GM12878 (cell line): ENCODE data around the gene ARHGAP22. TPM values are rescaled to one million over a fixed set of nuclear protein-coding genes. Genes with fewer than 3 reads are reported as not detected.

ENCODE experiments used
- ATAC-seq: fragments of 200-7000 bp; cut with Tn5 transposase; 3 replicates; pipeline ENCODE4 v1.9.1; 2020; ENCODE audit warnings: mild to moderate bottlenecking, moderate library complexity
- BruUV-seq: library from RNA; stranded (reverse); fragments of 400-500 nt; replicated peaks from 2 replicates; lab custom pipeline; 2021; lab: Mats Ljungman, UMichigan
- CTCF ChIA-PET: fragments of 300-600 bp; sonication (Branson Sonifier 250); formaldehyde crosslinking; extraction: SDS; loops from one replicate; lab custom pipeline; 2021; ENCODE audit warnings: inconsistent platforms; lab: Yijun Ruan, JAX
- POLR2A ChIA-PET: fragments of 350-600 bp; formaldehyde crosslinking; extraction: SDS; loops from one replicate; lab custom pipeline; 2021; ENCODE audit warnings: inconsistent platforms; lab: Charles Lee
- RAD21 ChIA-PET: fragments of 300-600 bp; sonication (Branson Sonifier 250); formaldehyde crosslinking; loops from one replicate; lab custom pipeline; 2023; ENCODE audit warnings: antibody characterized with exemption; ENCODE audit not compliant: unreplicated experiment; lab: Charles Lee
- SMC1A ChIA-PET: fragments of 300-600 bp; sonication (Branson Sonifier 250); formaldehyde crosslinking; loops from one replicate; lab custom pipeline; 2023; ENCODE audit not compliant: unreplicated experiment, uncharacterized antibody; lab: Charles Lee
- DNase-seq: peaks from one replicate; pipeline ENCODE4 v3.0.0-alpha.2; 2011; ENCODE audit warnings: low read depth, low spot score
- FAIRE-seq: peaks from 3 replicates; lab custom pipeline; 2011; peaks lifted over from hg19 to GRCh38; lab: Jason Lieb, UNC
- H2AFZ ChIP-seq: 2 replicates; pipeline ENCODE4 v1.6.0; 2011; ENCODE audit warnings: low read depth, low read length, control low read depth; ENCODE audit not compliant: control insufficient read depth
- H3K27ac ChIP-seq: 2 replicates; pipeline ENCODE4 v1.5.1; 2011; ENCODE audit warnings: control low read depth; ENCODE audit not compliant: control insufficient read depth, insufficient read depth
- H3K27me3 ChIP-seq, 2 experiments: replicated peaks in 1 of 2; 2 replicates each; pipeline versions ENCODE4 v1.6.0 to v1.6.1; 2011; ENCODE audit warnings: low read length in 1 of 2; ENCODE audit not compliant: control insufficient read depth in 2 of 2, insufficient read depth in 2 of 2
- H3K36me3 ChIP-seq, 2 experiments: 2 replicates each; pipeline ENCODE4 v1.5.1; 2011; ENCODE audit warnings: low read length in 1 of 2; ENCODE audit not compliant: control insufficient read depth in 2 of 2, insufficient read depth in 2 of 2
- H3K4me1 ChIP-seq: 2 replicates; pipeline ENCODE4 v1.6.1; 2011; ENCODE audit warnings: mild to moderate bottlenecking, low read length, moderate library complexity, mixed read lengths; ENCODE audit not compliant: control insufficient read depth, insufficient read depth
- H3K4me2 ChIP-seq: 2 replicates; pipeline ENCODE4 v1.6.0; 2011; ENCODE audit warnings: control low read depth; ENCODE audit not compliant: control insufficient read depth, insufficient read depth
- H3K4me3 ChIP-seq: fragments of 200-600 bp; sonication (generic); 2 replicates; pipeline ENCODE4 v1.5.1; 2016
- H3K79me2 ChIP-seq: 2 replicates; pipeline ENCODE4 v1.6.0; 2011; ENCODE audit warnings: low read length; ENCODE audit not compliant: control insufficient read depth, insufficient read depth
- H3K9ac ChIP-seq: 2 replicates; pipeline ENCODE4 v1.8.0; 2011; ENCODE audit warnings: low read length, control low read depth, mixed read lengths; ENCODE audit not compliant: control insufficient read depth, insufficient read depth
- H3K9me3 ChIP-seq: replicated peaks from 3 replicates; pipeline ENCODE4 v1.5.1; 2011; ENCODE audit warnings: mild to moderate bottlenecking, low read length; ENCODE audit not compliant: control insufficient read depth, insufficient read depth
- H4K20me1 ChIP-seq: 2 replicates; pipeline ENCODE4 v1.6.0; 2011; ENCODE audit not compliant: control insufficient read depth, insufficient read depth
- BMI1 ChIP-seq: fragments of 450-650 bp; IDR thresholded peaks from 2 replicates; pipeline ENCODE4 v1.6.1; 2016; ENCODE audit warnings: mild to moderate bottlenecking, moderate library complexity, borderline replicate concordance
- RCOR1 ChIP-seq: conservative IDR thresholded peaks from 2 replicates; pipeline ENCODE4 v1.6.1; 2012; ENCODE audit warnings: low read depth, low read length, improper control_type of control experiment
- TCF7 ChIP-seq: IDR thresholded peaks from 2 replicates; pipeline ENCODE4 v1.6.1; 2014; ENCODE audit warnings: antibody characterized with exemption, borderline replicate concordance
- WRNIP1 ChIP-seq: IDR thresholded peaks from 2 replicates; pipeline ENCODE4 v1.6.1; 2011; ENCODE audit warnings: low read depth, low read length, improper control_type of control experiment, borderline replicate concordance
- ZNF217 ChIP-seq: fragments of 450-650 bp; IDR thresholded peaks from 2 replicates; pipeline ENCODE4 v1.6.1; 2017; ENCODE audit warnings: antibody characterized with exemption, mild to moderate bottlenecking
- WGBS: methylation state at CpG from one replicate; pipeline ENCODE4 v1.1.6; 2016; ENCODE audit warnings: low lambda C conversion rate; ENCODE audit not compliant: insufficient replicate concordance, insufficient coverage; ENCODE audit errors: missing lambda C conversion rate; 5-methylcytosine and 5-hydroxymethylcytosine counted together
- in situ Hi-C: fragments of 300-500 bp; cut with MboI; formaldehyde crosslinking; loops from 9 replicates; pipeline ENCODE4 v1.14.3; 2018; ENCODE audit warnings: mixed read lengths
- intact Hi-C: fragments of 100-400 bp; cut with micrococcal nuclease; formaldehyde crosslinking; loops from one replicate; pipeline ENCODE4 v1.14.2; 2022; ENCODE audit not compliant: unreplicated experiment
- polyA plus RNA-seq, 11 experiments: library from polyadenylated mRNA; depleted of rRNA in 4 of 11; unstranded in 6 of 11; stranded (reverse) in 5 of 11; fragments of >200 nt; fragmentation: Nextera tagmentation in 4 of 11; fragmentation: Illumina TruSeq in 1 of 11; extraction: Ambion mirVana in 4 of 11; extraction: Trizol in 1 of 11; gene quantifications; 1 replicate in 1 of 11; 2 replicates in 10 of 11; pipeline versions ENCODE4 v1.2.1 to v1.2.3, GENCODE V29; 2011 to 2016; ENCODE audit warnings: inconsistent platforms in 2 of 11, missing spikeins in 2 of 11, low read depth in 1 of 11
- total RNA-seq, 4 experiments: library from RNA; depleted of rRNA in 3 of 4; stranded (reverse); fragments of >200 nt in 3 of 4; fragmentation: Illumina TruSeq in 1 of 4; extraction: Trizol in 1 of 4; gene quantifications; 2 replicates each; pipeline versions ENCODE4 v1.2.1 to v1.2.3, GENCODE V29; 2013 to 2021
- TF ChIP-seq, protein P1 (sequence below): IDR thresholded peaks from 2 replicates; pipeline ENCODE4 v1.6.1; 2012; ENCODE audit warnings: improper control_type of control experiment, low read depth, low read length; ENCODE audit not compliant: insufficient replicate concordance
- TF ChIP-seq, protein P2 (sequence below): fragments of 450-650 bp; formaldehyde crosslinking; IDR thresholded peaks from 2 replicates; pipeline ENCODE4 v1.5.0; 2022; ENCODE audit warnings: mild to moderate bottlenecking, missing genetic modification characterization

ARHGAP22 gene
- total and polyA plus RNA-seq, 10 of the 15 experiments (the other 5 are each of a cell fraction or from before 2014, with no cell fraction given) = 0.07 to 0.61 (median 0.18) TPM; not detected in 5

DNA sequence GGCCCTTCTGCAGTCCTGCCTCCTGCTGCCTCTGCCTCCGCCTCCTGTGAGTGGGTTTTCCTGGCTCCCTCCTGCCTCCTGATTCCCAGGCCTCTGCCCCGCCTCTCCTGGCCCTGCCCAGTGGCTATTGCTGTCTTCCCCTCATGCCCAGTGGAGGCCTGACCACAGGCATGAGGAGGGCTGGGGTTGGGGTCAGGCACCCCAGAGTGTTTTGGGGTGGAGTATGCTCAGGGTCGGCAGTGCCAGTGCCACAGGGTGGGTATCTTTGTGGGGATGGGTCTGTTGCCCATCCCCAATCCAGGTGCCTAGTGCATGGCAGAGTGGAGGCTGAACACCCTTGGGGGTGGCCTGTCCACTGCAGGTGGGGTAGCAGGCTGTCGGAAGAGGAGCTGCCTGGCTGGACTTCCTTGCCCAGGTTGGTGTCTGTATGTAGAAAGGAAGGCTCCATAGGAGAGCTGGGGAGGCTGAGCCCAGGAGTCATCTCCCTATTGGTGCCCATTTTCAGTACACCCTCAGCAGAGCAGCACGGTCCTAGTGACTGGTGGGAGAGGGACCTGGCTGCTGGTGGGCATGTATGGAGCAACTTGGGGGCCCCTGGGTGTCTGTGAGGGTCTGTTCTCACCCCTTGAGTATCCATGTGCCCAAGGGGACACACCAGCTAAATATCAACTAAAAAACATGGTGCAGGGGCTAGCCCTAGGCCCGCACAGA is 62.2 kb downstream of the ARHGAP22 start:
- H3K27ac ChIP-seq = no peak overlapping the region
- TF ChIP-seq WRNIP1 = no peak
- TF ChIP-seq ZNF217 = no peak
- TF ChIP-seq, protein P1, sequence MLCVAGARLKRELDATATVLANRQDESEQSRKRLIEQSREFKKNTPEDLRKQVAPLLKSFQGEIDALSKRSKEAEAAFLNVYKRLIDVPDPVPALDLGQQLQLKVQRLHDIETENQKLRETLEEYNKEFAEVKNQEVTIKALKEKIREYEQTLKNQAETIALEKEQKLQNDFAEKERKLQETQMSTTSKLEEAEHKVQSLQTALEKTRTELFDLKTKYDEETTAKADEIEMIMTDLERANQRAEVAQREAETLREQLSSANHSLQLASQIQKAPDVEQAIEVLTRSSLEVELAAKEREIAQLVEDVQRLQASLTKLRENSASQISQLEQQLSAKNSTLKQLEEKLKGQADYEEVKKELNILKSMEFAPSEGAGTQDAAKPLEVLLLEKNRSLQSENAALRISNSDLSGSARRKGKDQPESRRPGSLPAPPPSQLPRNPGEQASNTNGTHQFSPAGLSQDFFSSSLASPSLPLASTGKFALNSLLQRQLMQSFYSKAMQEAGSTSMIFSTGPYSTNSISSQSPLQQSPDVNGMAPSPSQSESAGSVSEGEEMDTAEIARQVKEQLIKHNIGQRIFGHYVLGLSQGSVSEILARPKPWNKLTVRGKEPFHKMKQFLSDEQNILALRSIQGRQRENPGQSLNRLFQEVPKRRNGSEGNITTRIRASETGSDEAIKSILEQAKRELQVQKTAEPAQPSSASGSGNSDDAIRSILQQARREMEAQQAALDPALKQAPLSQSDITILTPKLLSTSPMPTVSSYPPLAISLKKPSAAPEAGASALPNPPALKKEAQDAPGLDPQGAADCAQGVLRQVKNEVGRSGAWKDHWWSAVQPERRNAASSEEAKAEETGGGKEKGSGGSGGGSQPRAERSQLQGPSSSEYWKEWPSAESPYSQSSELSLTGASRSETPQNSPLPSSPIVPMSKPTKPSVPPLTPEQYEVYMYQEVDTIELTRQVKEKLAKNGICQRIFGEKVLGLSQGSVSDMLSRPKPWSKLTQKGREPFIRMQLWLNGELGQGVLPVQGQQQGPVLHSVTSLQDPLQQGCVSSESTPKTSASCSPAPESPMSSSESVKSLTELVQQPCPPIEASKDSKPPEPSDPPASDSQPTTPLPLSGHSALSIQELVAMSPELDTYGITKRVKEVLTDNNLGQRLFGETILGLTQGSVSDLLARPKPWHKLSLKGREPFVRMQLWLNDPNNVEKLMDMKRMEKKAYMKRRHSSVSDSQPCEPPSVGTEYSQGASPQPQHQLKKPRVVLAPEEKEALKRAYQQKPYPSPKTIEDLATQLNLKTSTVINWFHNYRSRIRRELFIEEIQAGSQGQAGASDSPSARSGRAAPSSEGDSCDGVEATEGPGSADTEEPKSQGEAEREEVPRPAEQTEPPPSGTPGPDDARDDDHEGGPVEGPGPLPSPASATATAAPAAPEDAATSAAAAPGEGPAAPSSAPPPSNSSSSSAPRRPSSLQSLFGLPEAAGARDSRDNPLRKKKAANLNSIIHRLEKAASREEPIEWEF = no peak
- TF ChIP-seq BMI1 = no peak
- TF ChIP-seq, protein P2, sequence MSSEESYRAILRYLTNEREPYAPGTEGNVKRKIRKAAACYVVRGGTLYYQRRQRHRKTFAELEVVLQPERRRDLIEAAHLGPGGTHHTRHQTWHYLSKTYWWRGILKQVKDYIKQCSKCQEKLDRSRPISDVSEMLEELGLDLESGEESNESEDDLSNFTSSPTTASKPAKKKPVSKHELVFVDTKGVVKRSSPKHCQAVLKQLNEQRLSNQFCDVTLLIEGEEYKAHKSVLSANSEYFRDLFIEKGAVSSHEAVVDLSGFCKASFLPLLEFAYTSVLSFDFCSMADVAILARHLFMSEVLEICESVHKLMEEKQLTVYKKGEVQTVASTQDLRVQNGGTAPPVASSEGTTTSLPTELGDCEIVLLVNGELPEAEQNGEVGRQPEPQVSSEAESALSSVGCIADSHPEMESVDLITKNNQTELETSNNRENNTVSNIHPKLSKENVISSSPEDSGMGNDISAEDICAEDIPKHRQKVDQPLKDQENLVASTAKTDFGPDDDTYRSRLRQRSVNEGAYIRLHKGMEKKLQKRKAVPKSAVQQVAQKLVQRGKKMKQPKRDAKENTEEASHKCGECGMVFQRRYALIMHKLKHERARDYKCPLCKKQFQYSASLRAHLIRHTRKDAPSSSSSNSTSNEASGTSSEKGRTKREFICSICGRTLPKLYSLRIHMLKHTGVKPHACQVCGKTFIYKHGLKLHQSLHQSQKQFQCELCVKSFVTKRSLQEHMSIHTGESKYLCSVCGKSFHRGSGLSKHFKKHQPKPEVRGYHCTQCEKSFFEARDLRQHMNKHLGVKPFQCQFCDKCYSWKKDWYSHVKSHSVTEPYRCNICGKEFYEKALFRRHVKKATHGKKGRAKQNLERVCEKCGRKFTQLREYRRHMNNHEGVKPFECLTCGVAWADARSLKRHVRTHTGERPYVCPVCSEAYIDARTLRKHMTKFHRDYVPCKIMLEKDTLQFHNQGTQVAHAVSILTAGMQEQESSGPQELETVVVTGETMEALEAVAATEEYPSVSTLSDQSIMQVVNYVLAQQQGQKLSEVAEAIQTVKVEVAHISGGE (CRISPR knock-in tag) = no peak
- no peak for TF ChIP-seq RCOR1
- TF ChIP-seq TCF7 = no peak
- intact Hi-C loops = no loop called here
- no TSS peak for BruUV-seq
- FAIRE-seq = no peak
- CTCF ChIA-PET = interaction anchor here (1.1 to 19.6 kb wide), 4 partner anchors 114 to 179 kb away, joined by 6 to 436 read pairs (median 7); no protein-coding TSS in a partner anchor
- no peaks in the 10 kb centered on the region for H3K36me3 ChIP-seq
- no peaks in the 10 kb centered on the region for H3K9me3 ChIP-seq
- WGBS = 48% methylated on average over 6 of the region's 6 CpGs
- no peak for DNase-seq
- no peak for ATAC-seq
- RAD21 ChIA-PET = interaction anchor here (21.1 kb wide), 1 partner anchor 114 kb away, joined by 333 read pairs; no protein-coding TSS in a partner anchor
- in situ Hi-C loops = no loop called here
- H2AFZ ChIP-seq = no peak overlapping the region
- H3K4me2 ChIP-seq = no peak overlapping the region
- no peaks in the 10 kb centered on the region for H3K79me2 ChIP-seq
- H4K20me1 ChIP-seq = no peaks in the 10 kb centered on the region
- no peaks in the 10 kb centered on the region for H3K4me1 ChIP-seq
- H3K4me3 ChIP-seq = no peak overlapping the region
- SMC1A ChIA-PET = no interaction called here
- no peak overlapping the region for H3K9ac ChIP-seq
- no peaks in the 10 kb centered on the region for H3K27me3 ChIP-seq
- POLR2A ChIA-PET = interaction anchor here (0.6 kb wide), 1 partner anchor 1253 kb away, joined by 6 read pairs; no protein-coding TSS in a partner anchor
